ENCODE data around the gene SPATA20. TPM values are rescaled to one million over a fixed set of nuclear protein-coding genes. Genes with fewer than 3 reads are reported as not detected.

The SPATA20 gene
- total RNA-seq, 1 experiment from 2014 or later: 149 TPM

DNA sequence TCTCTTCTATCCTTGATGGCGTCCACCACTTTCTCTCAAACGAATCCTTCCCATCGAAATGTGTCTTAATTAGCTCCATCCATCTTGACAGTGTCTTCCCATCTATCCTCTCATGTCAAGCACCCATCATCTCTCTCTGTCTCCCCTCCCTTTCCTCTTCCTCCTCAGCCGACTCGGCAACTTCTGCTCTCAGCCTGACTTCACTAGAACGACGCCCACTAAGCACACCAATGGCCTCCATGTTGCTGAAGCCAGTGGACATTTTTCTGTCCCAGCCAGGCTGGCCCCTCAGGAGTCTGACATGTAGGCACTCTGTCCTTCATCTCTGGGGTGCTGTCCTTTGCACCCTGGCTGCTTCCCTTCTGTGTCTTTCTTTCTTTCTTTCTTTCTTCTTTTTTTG is 2.5 kb upstream of the SPATA20 start:
- H3K36me3 Mint-ChIP-seq (ENCODE audit: insufficient read depth, unreplicated experiment): peaks cover 35% of the 10 kb centered on the region
- H3K27me3 Mint-ChIP-seq (ENCODE audit: insufficient read depth, unreplicated experiment): no peaks in the 10 kb centered on the region
- no peak for DNase-seq
- Histone ChIP-seq H3K4me3 (ENCODE audit: low read depth, low read length) (no peak overlapping the region), H3K4me1 (peaks cover 60% of the 10 kb centered on the region), H3K9me3 (no peaks in the 10 kb centered on the region), H3K27me3 (replicated peaks; ENCODE audit: control insufficient read depth, insufficient read depth, low read length) (no peaks in the 10 kb centered on the region), H3K36me3 (ENCODE audit: control insufficient read depth, insufficient read depth, low read length) (peaks cover 1% of the 10 kb centered on the region; the same call in 1 of the 2 replicates)
- H3K27ac Mint-ChIP-seq (ENCODE audit: unreplicated experiment): peak overlapping the region; percentile 39
- CTCF ChIA-PET: interaction anchor here (0.6 to 3.2 kb wide), 7 partner anchors 16 to 161 kb away, joined by 3 to 35 read pairs (median 7); partner anchors contain the start of gene CACNA1G
- H3K9me3 Mint-ChIP-seq (ENCODE audit: unreplicated experiment): no peaks in the 10 kb centered on the region
- H3K4me3 Mint-ChIP-seq (ENCODE audit: unreplicated experiment): peak overlapping the region; percentile 77
- POLR2A ChIA-PET: no interaction called here
- no TSS peak for BruUV-seq (replicated peaks)
- peaks cover 61% of the 10 kb centered on the region for H3K4me1 Mint-ChIP-seq (ENCODE audit: low read depth, unreplicated experiment)
- TF ChIP-seq, protein P1, sequence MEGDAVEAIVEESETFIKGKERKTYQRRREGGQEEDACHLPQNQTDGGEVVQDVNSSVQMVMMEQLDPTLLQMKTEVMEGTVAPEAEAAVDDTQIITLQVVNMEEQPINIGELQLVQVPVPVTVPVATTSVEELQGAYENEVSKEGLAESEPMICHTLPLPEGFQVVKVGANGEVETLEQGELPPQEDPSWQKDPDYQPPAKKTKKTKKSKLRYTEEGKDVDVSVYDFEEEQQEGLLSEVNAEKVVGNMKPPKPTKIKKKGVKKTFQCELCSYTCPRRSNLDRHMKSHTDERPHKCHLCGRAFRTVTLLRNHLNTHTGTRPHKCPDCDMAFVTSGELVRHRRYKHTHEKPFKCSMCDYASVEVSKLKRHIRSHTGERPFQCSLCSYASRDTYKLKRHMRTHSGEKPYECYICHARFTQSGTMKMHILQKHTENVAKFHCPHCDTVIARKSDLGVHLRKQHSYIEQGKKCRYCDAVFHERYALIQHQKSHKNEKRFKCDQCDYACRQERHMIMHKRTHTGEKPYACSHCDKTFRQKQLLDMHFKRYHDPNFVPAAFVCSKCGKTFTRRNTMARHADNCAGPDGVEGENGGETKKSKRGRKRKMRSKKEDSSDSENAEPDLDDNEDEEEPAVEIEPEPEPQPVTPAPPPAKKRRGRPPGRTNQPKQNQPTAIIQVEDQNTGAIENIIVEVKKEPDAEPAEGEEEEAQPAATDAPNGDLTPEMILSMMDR (IDR thresholded peaks at IDR 0.05; ENCODE audit: insufficient read depth in 1 of 2, low read depth in 1 of 2, low read length in 1 of 2, severe bottlenecking in 1 of 2, unreplicated experiment in 1 of 2): no peak
- intact Hi-C loops (cut with micrococcal nuclease; ENCODE audit: unreplicated experiment): loop anchor here (10.0 kb wide), 1 partner anchor 240 kb away; no protein-coding TSS in a partner anchor

GRCh38 chr17:50545311-50545710 is 1.7 kb upstream of the SPATA20 start:
- no peak for DNase-seq
- intact Hi-C loops (cut with micrococcal nuclease; ENCODE audit: unreplicated experiment): loop anchor here (10.0 kb wide), 1 partner anchor 239 kb away; no protein-coding TSS in a partner anchor
- POLR2A ChIA-PET: no interaction called here
- Histone ChIP-seq H3K27me3 (replicated peaks; ENCODE audit: control insufficient read depth, insufficient read depth, low read length) (no peaks in the 10 kb centered on the region), H3K4me3 (ENCODE audit: low read depth, low read length) (no peak overlapping the region), H3K36me3 (ENCODE audit: control insufficient read depth, insufficient read depth, low read length) (peaks cover 5% of the 10 kb centered on the region), H3K9me3 (no peaks in the 10 kb centered on the region), H3K4me1 (peaks cover 52% of the 10 kb centered on the region)
- Mint-ChIP-seq H3K4me1 (ENCODE audit: low read depth, unreplicated experiment) (peaks cover 53% of the 10 kb centered on the region), H3K27me3 (ENCODE audit: insufficient read depth, unreplicated experiment) (no peaks in the 10 kb centered on the region), H3K4me3 (ENCODE audit: unreplicated experiment) (no peak overlapping the region), H3K27ac (ENCODE audit: unreplicated experiment) (peak overlapping the region; percentile 39), H3K9me3 (ENCODE audit: unreplicated experiment) (no peaks in the 10 kb centered on the region), H3K36me3 (ENCODE audit: insufficient read depth, unreplicated experiment) (peaks cover 29% of the 10 kb centered on the region)
- TF ChIP-seq, protein P1 (IDR thresholded peaks at IDR 0.05; ENCODE audit: insufficient read depth in 1 of 2, low read depth in 1 of 2, low read length in 1 of 2, severe bottlenecking in 1 of 2, unreplicated experiment in 1 of 2): no peak
- CTCF ChIA-PET: interaction anchor here (0.6 to 1.7 kb wide), 3 partner anchors 81 to 224 kb away, joined by 4 to 7 read pairs (median 5); no protein-coding TSS in a partner anchor
- no TSS peak for BruUV-seq (replicated peaks)

GRCh38 chr17:50546701-50547034 is 306 bp upstream of the SPATA20 start:
- no peaks in the 10 kb centered on the region for H3K27me3 Mint-ChIP-seq (ENCODE audit: insufficient read depth, unreplicated experiment)
- no peaks in the 10 kb centered on the region for H3K9me3 Mint-ChIP-seq (ENCODE audit: unreplicated experiment)
- H3K27me3 ChIP-seq (replicated peaks; ENCODE audit: control insufficient read depth, insufficient read depth, low read length): no peaks in the 10 kb centered on the region
- peaks cover 45% of the 10 kb centered on the region for H3K4me1 Mint-ChIP-seq (ENCODE audit: low read depth, unreplicated experiment)
- DNase-seq: no peak
- ChIA-PET POLR2A (no interaction called here), CTCF (interaction anchor here (0.6 to 5.6 kb wide), 9 partner anchors 9 to 236 kb away, joined by 3 to 272 read pairs (median 6); partner anchors contain the start of genes CACNA1G and RSAD1)
- peaks cover 26% of the 10 kb centered on the region for H3K36me3 Mint-ChIP-seq (ENCODE audit: insufficient read depth, unreplicated experiment)
- H3K27ac Mint-ChIP-seq (ENCODE audit: unreplicated experiment): peak overlapping the region; percentile 72
- BruUV-seq (replicated peaks): no TSS peak
- H3K4me3 Mint-ChIP-seq (ENCODE audit: unreplicated experiment): peak overlapping the region; percentile 80
- H3K4me1 ChIP-seq: peaks cover 39% of the 10 kb centered on the region
- TF ChIP-seq, protein P1 (IDR thresholded peaks at IDR 0.05; ENCODE audit: insufficient read depth in 1 of 2, low read depth in 1 of 2, low read length in 1 of 2, severe bottlenecking in 1 of 2, unreplicated experiment in 1 of 2): no peak
- H3K36me3 ChIP-seq (ENCODE audit: control insufficient read depth, insufficient read depth, low read length): peaks cover 7% of the 10 kb centered on the region
- intact Hi-C loops (cut with micrococcal nuclease; ENCODE audit: unreplicated experiment): loop anchor here (1.0 to 10.0 kb wide), 9 partner anchors 14 to 410 kb away; partner anchors contain the start of gene CACNA1G
- H3K4me3 ChIP-seq (ENCODE audit: low read depth, low read length): peak overlapping the region; percentile 57
- no peaks in the 10 kb centered on the region for H3K9me3 ChIP-seq
